CD4-positive, alpha-beta T cell treated with Interleukin-4 for 1 hour (primary cell): Measurements from ENCODE around the gene NANOS3.

Experiments used
- DNase-seq, 2 donors: peaks; one replicate each; pipeline ENCODE4 v3.0.0-alpha.2; 2020 to 2022

Gene NANOS3

DNA sequence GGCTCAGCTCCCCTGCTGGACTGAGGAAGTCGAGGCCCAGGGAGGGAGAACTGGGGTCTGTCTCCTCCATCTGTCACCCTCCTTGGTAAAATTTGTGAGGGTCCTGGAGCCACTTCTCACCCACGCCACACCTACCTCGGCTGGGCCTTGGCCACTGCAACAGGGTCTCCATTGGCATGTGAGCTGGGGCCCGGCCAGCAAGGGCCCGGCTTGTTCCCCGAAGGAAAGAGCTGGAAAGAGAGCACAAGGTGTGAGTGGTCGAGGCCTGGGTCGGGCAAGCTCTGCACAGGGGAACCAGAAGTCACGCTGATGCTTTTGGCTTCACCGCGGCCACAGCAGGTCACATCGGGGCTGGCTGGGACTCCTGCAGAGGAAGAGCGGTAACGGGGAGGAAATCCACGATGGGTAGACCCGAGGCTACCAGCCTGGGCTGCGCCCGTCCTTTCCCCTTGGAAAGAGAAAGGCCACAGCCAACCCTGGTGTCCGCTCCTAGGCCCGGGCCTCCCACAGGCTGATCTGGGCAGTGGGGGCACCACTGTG lies 9.0 kb downstream of the NANOS3 start:
- no peak for DNase-seq

DNA sequence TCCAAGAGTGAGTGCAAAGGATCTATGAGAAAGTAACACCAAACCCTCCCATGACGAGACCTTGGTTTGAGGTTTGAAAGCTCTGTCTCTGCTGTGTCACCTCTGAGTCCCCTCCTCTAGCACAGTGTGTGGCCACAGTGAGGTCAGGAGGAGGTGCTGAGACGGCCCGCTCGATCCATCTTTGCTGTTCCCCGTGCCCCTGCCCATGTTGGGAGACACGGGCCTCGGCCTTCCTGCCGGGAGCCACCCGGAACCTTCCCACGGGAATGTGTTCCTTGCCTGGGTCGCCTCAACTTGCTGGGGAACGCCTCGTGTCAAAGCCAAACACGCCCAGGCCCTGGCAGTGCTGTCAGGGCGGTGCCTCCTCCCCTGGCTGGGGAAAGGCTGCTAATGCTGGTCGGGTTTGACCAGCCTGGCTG lies 10.1 kb downstream of the NANOS3 start:
- peak; percentile 35 to 56 for DNase-seq

DNA sequence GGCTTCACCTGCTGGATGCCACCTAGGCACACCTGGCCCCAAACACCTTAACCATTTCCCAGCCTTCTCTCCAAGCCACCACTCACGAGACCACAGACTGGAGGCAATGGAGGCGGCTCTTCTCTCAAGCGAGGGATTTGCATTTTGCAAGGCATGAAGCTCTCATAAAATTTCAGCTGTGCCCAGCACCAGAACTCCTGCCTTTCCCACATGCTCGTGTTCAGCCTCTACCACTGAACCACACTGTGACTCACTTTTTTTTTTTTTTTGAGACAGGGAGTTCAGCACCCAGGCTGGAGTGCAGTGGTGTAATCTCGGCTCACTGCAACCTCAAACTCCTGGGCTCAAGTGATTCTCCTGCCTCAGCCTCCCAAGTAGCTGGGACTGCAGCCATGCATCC lies 10.6 kb downstream of the NANOS3 start:
- no peak for DNase-seq

DNA sequence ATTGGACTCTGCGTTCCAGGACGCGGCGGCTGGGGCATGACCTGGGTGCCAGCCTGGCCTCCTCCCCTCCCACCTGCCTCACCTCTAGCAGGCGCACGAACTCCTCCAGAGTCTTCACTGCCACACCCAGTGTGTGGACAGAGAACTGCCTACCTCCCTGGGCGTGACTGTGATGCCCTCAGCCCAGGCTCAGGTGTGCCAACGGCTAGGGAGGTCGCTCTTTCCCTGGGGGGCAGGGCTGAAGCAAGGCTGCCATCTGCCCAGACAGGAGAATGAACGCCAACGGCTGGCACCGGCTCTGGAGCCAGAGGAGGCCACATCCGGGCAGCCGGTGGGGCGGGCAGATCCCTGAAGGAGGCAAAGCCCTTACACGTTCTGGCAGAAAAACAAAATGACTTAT lies 11.3 kb downstream of the NANOS3 start:
- no peak for DNase-seq

DNA sequence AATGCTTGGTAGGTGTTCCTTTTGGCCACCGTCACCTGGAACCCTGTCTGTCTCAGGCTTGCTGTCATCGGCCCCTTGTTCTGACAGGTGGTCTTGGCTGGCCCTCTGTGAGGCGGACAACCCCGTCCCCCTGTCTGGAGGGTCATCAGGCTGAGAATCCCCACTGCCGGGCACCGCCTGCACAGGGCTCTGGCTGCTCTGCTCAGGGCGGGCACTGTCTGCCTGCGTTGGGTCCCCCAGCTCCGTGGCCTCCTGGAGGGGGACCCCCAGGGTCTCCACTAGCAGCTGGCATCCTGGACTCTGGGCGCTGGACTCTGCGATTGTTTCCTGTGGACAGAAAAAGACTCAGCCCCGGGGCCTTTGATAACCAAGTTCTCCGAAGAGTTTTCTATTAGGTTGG lies 13.2 kb downstream of the NANOS3 start:
- DNase-seq, result no peak

DNA sequence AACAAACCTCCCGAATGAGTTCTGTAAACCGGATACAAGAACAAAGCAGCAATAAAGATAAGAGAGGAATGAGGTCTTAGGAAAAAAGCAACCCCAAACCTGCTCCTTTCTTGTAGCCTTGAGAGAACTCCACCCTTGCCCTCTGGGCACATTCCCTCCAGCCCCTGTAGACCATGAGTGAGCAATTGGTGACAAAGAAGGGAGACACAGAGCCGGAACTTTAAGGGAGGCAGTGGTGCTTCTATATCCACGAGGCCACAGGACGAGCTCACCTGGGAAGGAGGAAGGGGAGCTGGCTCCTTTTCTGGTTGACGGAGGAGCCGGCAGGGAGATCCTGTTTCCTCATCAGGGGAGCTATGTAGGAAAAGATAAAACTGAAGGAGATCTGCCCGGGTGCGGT lies 15.9 kb downstream of the NANOS3 start:
- no peak for DNase-seq

DNA sequence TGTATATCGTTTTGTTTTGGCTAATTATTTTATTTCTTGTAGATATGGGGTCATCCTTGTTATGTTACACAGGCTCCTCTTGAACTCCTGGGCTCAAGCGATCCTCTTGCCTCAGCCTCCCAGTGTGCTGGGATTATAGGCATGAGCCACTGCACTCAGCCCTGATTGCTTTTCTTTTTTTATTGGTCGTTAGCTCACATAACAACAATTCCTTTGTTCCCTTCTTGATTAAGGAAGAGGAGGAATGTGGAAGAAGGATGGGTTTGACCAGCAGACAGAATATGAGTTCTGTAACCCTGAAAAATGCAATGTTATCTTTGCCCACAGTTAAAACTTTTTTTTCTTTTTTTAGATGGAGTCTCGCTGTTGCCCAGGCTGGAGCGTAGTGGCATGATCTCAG lies 17.6 kb downstream of the NANOS3 start:
- DNase-seq, result no peak

DNA sequence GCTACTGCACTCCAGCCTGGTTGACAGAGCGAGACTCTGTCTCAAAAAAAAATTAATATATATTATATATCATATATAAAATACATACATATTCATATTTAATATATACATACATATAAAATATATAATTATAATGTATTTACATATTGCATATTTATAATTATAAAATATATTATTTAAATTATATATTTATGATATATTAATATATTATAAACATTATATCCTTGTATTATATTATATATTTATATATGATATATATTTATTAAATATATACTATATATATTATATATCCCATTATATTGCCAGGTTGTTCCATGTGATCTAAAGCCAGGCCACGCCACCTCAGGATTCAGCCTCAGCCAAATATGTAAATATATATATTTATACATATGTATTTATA lies 19.3 kb downstream of the NANOS3 start:
- DNase-seq, result no peak

DNA sequence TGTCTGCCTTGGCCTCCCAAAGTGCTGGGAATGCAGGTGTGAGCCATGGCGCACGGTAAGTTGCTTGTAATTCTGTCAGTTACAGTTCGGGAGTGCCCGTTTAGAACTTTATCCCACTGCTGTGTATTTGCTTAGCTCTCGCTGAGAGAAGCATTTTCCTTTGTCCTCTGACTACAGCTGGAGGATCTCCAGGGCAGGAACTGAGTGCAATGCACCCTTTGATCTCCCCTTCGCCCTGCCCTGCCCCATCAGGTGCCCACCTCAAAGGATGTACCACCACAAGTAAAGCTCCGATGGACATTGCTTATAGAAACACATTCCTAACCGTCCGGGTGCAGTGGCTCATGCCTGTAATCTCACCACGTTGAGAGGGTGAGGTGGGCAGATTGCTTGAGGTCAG lies 22.5 kb downstream of the NANOS3 start:
- no peak for DNase-seq

DNA sequence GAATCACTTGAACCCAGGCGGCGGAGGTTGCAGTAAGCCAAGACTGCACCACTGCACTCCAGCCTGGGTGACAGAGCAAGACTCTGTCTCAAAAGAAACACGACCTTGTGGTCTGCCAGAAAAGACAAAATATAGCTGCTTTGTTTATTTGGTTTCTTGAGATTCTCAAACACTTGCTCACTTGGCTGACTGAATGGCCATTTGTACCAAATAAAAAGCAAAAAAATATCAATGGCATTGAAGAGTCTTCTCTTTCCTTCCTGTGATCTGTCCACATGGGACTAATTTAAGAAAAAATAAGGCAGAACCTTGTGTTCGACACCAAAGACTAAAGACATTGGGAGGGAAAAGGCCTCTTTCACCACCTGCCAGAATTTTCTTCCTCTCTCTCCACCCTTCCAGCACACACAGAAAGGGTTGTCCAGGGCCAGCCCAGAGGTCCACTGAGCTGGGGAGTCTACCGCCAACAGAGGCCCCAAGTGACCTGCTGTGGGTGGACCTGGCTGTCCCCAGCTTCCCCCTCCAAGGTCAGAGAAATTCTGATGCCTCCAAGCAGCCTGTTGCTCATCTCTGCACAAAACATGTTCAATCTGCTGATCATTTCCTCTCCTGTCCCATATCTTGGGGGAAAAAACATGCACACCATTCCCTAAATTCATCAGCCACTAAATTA lies 23.1 kb downstream of the NANOS3 start:
- DNase-seq, result no peak

DNA sequence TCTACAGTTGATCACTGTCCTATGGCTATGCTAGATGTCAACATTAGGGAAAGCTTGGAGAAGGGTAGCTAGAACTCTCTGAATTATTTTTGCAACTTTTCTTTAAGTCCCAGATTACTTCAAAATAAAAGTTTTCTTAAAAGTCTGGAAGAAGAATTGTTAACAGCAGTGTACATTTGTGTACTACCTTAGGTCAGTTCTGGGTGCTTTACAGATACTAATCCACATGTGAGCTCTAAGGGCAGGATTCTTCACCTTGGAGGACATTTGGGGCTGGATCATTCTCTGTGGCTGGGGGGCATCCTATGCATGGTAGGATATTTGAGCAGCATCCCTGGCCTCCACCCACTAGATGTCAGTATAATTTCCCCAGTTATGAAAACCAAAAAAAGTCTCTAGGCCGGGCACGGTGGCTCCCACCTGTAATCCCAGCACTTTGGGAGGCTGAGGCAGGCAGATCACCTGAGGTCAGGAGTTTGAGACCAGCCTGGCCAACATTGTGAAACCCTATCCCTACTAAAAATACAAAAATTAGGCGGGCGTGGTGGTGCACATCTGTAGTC lies 26.1 kb downstream of the NANOS3 start:
- DNase-seq, result peak in 1 of 2 donors; percentile 53

DNA sequence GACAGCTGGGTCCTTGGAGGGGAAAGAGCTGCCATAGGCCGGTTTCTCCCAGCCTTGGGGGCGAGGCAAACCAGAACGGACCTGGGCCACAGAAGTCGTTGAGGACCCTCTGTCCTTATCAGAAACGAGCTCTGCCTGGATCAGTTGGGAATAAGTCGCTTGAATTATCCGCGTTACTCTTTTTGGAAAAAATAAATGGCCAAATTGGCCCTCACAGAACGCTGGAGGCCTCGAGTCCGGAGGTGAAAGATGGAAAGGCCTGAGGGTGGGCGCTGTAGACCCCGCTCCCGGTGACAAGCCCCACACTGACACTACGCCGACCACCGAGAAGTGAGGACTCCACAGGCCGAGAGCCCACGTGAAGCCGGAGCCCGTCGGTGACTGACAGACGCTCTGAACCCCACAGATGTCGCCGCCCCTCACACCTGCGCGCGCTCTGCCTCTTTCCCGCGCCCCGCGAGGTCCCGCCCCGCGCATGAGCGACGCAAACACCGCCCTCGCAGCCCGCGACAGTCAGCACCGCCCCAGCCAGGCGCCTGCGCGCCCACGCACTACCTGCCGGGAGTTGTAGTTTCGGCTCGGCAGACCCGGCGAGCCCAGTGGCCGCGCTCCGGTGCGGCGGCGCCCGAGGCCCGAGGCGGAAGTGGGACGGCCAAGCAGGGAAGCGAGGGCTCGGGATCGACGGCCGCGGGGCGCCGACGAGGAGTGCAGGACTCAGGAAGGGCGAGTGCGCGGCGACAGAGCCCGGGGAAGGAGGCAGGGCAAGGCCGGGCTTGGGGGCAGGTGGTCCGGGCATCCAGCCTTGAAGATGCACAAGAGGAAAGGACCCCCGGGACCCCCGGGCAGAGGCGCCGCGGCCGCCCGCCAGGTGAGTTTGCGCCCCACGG lies 28.9 kb downstream of the NANOS3 start, which contains the start of the genes BRME1 and CC2D1A:
BRME1 (minus strand) TSS at position 484 of the 887 bp plus-strand sequence. CDS start 1,225 bp downstream, outside the sequence.
CC2D1A (plus strand) TSS at position 568 of the 887 bp plus-strand sequence; CDS start at position 809, 241 bp downstream.
- DNase-seq, result peak; percentile 94

DNA sequence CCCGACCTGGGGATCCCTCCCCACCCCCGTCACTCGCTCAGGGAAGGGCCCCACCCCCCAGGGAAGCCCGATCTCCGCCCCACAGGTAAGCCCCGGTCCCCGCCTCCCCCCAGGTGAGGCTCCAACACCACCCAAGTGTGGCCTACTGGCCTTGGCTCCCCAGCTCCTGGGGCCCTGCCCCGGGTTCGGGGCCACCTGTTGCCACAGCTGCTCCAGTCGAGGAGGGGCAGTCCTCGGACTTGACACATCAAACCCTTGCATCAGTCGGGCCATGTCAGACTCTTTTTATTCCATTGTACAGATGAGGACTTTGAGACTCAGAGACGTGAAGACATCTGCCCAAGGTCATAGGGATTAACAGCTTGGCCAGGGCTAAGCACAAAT lies 29.6 kb downstream of the NANOS3 start:
- DNase-seq, result peak in 1 of 2 donors; percentile 38

DNA sequence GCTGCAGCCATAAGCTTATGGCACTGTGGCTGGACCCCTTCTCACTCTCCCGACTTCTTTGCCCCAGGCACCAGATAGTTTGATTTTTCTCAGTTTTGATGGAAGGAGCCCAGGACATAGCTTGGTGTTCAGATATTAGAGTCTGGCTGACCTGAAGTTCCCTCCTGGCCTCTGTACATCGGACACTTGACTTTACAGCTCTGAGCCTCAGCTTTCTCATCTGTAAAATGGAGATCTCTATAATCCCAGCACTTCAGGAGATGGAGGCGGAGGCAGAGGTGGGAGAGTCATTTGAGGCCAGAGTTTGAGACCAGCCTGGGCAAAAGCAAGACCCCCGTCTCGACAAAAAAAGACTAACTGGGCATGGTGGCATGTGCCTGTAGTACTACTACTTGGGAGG lies 30.0 kb downstream of the NANOS3 start:
- no peak for DNase-seq

DNA sequence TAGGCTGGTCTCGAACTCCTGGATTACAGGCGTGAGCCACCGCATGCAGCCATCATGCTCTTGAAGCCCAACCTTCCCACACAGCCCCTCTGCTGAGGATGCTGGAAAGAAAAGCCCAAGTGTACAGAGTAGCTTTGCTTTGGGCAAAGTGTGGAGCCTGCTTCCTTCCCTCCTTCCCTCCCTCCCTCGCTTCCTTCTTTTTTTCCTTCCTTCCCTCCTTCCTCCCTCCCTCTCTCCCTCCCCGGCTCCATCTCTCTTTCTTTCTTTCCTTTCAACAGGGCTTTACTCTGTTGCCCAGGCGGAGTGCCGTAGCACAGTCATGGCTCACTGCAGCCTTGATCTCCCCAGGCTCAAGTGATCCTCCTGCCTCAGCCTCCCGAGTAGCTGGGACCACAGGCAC lies 31.7 kb downstream of the NANOS3 start:
- no peak for DNase-seq

DNA sequence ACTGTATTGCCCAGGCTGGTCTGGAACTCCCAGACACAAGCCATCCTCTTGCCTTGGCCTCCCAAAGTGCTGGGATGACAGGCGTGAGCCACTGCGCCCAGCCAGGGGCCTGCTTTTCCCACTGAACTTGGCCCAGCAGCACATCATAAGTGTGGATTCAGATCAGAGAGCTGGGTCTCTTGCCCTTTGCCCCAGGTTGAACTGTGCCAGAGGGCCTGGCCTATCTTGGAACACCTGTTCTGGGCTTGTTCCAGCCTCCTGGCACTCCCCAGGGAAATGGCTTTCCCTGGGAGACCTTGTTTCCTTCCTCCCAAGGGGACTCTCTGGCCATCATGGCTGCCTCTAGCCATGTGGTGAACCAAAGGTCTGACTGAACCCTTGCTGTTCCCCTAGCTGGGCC lies 32.5 kb downstream of the NANOS3 start:
- DNase-seq, result no peak

DNA sequence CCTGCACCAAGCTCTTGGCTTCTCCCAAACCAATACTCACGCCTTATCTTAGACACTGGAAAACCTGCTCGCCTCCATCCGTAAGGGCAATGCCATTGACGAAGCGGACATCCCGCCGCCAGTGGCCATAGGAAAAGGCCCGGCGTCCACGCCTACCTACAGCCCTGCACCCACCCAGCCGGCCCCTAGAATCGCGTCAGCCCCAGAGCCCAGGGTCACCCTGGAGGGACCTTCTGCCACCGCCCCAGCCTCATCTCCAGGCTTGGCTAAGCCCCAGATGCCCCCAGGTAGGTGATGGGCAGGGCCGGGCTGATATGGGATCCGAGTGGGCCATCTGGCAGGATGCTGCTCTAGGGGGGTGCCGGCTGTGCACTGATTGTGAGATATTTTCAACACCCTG lies 36.4 kb downstream of the NANOS3 start:
- no peak for DNase-seq

DNA sequence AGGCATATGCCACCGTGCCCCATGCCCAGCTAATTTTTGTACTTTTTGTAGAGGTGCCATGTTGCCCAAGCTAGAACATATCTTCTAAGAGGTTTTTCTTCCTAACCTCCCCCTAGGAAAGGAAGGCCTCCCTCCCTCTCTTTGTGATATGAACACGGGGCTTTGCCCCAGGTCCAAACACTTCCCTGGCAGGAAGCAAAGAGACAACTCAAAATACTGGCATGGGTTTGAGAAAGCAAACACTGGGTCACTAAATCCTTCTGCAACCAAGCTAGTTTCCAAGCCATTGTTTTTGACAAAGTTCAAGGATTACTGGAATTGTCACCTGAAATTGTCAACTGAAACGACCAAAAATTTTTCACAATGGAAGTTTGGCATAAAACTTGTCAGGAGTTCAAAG lies 37.8 kb downstream of the NANOS3 start:
- DNase-seq, result no peak

DNA sequence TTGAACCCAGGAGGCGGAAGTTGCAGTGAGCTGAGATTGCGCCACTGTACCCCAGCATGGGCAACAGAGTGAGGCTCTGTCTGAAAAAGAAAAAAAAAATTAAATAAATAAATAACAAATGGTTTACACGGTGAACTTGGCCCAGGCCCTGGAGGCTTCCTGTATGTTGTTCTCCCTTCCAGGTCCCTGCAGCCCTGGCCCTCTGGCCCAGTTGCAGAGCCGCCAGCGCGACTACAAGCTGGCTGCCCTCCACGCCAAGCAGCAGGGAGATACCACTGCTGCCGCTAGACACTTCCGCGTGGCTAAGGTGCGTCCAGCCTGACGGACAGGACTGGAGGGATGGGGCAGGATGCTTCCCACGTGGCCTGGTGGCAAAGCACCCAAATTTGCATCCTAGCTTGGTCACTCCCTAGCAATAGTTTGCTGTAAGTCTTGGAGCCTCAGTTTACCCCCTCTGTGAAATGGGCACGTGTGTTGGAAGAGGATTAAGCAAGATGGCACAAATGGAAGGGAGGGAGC lies 41.0 kb downstream of the NANOS3 start:
- no peak for DNase-seq

DNA sequence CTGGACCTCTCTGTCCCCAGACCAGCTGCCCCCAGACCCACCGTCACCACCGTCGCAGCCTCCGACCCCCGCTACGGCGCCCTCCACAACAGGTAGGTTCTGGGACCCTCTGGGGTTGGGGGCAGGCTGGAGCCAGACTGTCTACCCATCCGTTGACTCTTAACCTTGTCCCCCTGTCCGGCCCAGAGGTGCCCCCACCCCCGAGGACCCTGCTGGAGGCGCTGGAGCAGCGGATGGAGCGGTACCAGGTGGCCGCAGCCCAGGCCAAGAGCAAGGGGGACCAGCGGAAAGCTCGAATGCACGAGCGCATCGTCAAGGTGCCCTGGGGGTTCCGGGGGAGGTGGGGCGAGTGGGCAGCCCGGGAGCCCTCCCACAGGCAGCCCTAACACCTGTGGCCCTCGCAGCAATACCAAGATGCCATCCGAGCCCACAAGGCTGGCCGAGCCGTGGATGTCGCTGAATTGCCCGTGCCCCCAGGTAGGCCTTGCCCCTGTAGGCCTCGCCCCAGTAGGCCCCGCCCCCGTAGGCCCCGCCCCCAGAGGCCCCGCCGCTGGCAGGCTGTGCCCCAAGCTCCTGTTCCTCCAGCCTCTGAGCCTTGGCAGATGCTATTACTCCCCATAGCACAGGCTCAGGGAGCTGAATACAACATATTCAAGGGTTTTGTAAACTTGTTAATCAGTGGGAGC lies 41.9 kb downstream of the NANOS3 start:
- DNase-seq, result no peak

DNA sequence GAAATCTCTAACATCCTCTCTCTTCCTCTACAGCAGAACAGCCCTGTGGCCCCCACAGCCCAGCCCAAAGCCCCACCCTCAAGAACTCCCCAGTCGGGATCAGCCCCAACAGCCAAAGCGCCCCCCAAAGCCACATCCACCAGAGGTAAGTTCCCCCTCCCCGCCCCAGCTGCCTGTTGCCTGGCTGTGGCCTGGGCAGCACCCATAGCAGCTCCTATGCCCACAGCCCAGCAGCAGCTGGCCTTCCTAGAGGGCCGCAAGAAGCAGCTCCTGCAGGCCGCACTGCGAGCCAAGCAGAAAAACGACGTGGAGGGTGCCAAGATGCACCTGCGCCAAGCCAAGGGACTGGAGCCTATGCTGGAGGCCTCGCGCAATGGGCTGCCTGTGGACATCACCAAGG lies 43.6 kb downstream of the NANOS3 start:
- no peak for DNase-seq

DNA sequence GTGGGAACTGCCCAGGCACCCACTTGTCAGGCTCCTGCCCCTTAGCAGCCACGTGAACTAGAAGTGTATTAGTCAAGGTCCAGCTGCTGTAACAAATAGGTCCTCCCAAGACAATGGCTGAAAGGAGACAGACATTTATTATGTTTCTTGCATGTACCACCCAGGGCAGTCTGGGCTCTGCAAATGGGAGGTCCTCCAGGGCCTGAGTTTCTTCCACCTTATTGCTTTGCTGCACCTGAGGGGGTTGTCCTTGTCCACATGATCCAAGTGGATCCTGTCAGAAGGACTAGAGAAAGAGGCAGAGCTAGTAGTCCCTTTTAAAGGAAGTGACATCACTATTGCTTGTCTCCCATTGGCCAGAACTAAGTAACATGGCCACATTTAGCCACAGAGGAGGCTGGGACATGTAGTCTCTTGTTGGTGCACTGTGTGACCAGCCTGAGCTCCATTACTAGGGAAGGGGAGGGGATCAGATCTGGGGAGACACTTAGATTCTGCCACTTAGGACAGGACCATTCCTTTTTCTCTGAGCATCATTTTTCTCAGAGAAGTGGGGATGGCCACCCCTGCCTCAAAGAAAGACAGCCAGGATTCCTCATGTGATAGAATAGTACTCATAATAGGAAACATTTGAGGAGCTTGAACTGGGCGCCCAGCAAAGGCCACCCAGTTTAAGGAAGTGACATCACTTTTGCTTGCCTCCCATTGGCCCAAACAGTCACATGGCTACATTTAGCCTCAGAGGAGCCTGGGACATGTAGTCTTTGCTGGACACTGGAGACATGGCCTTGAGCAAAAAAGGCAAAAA lies 44.2 kb downstream of the NANOS3 start:
- DNase-seq, result peak; percentile 44
